Prostate gland (tissue), 2 donors: ENCODE measurements around the gene DLG2. TPM values are rescaled to one million over a fixed set of nuclear protein-coding genes. Genes with fewer than 3 reads are reported as not detected.

Experiments used
- DNase-seq: peaks from one replicate; pipeline ENCODE4 v3.0.0-alpha.2; 2019; ENCODE audit warnings: low spot score
- H3K27ac ChIP-seq, 2 donors: fragments of 200-600 bp; sonication (generic); 2 replicates each; pipeline ENCODE4 v1.5.1; 2017 to 2019
- H3K27me3 ChIP-seq: fragments of 200-600 bp; sonication (generic); replicated peaks from 2 replicates; pipeline ENCODE4 v1.5.1; 2019; ENCODE audit not compliant: insufficient read depth
- H3K36me3 ChIP-seq, 2 donors: fragments of 200-600 bp; sonication (generic); 1 replicate in 1 of 2; 2 replicates in 1 of 2; pipeline versions ENCODE4 v1.5.1 to v1.8.1; 2017 to 2019
- H3K4me1 ChIP-seq: fragments of 200-600 bp; sonication (generic); replicated peaks from 2 replicates; pipeline ENCODE4 v1.5.1; 2019
- H3K4me3 ChIP-seq, 2 donors: fragments of 200-600 bp; sonication (generic); 2 replicates each; pipeline ENCODE4 v1.5.1; 2017 to 2019
- H3K9me3 ChIP-seq: fragments of 200-600 bp; sonication (generic); 2 replicates; pipeline ENCODE4 v1.5.1; 2017
- CTCF ChIP-seq, 4 experiments: fragments of 200-600 bp in 2 of 4; fragments of 450-650 bp in 2 of 4; sonication (generic) in 2 of 4; IDR thresholded peaks; 1 replicate in 3 of 4; 2 replicates in 1 of 4; pipeline ENCODE4 v1.5.1; 2016 to 2019; ENCODE audit warnings: antibody characterized with exemption in 4 of 4, mild to moderate bottlenecking in 2 of 4, moderate library complexity in 2 of 4
- POLR2A ChIP-seq: fragments of 450-650 bp; IDR thresholded peaks from one replicate; pipeline ENCODE4 v1.6.1; 2016; ENCODE audit warnings: antibody characterized with exemption, mild to moderate bottlenecking
- POLR2AphosphoS5 ChIP-seq: sonication (generic); formaldehyde crosslinking; IDR thresholded peaks from one replicate; pipeline ENCODE4 v1.6.1; 2017; ENCODE audit warnings: antibody characterized with exemption
- WGBS: methylation state at CpG from one replicate; pipeline ENCODE4 v1.1.5; 2018; 5-methylcytosine and 5-hydroxymethylcytosine counted together
- intact Hi-C: fragments of 100-400 bp; cut with DNase I; formaldehyde crosslinking; loops from one replicate; pipeline ENCODE4 v1.14.2; 2022
- total RNA-seq, 2 donors: library from RNA; depleted of rRNA; stranded (reverse); fragments of >200 nt; gene quantifications; one replicate each; pipeline ENCODE4 v1.1.0, GENCODE V29; 2016

Gene DLG2
- total RNA-seq, 2 donors from 2014 or later = 9.8 to 16.2 TPM

GRCh38 chr11:84164728-84165127 lies 1462.4 kb downstream of the DLG2 start:
- H3K4me3 ChIP-seq = no peak overlapping the region
- H3K27ac ChIP-seq = no peak overlapping the region
- H3K9me3 ChIP-seq = no peaks in the 10 kb centered on the region
- no peaks in the 10 kb centered on the region for H3K27me3 ChIP-seq
- H3K4me1 ChIP-seq = no peaks in the 10 kb centered on the region
- DNase-seq = no peak
- no peak for TF ChIP-seq CTCF (IDR thresholded peaks at IDR 0.05)
- no peak for TF ChIP-seq POLR2AphosphoS5
- TF ChIP-seq POLR2A = no peak
- WGBS = 80% methylated on average over 2 of the region's 2 CpGs
- intact Hi-C loops = no loop called here
- H3K36me3 ChIP-seq = no peaks in the 10 kb centered on the region

GRCh38 chr11:84163116-84163515 lies 1464.0 kb downstream of the DLG2 start:
- Histone ChIP-seq H3K27ac (no peak overlapping the region), H3K4me3 (no peak overlapping the region), H3K36me3 (no peaks in the 10 kb centered on the region), H3K27me3 (no peaks in the 10 kb centered on the region), H3K4me1 (no peaks in the 10 kb centered on the region), H3K9me3 (no peaks in the 10 kb centered on the region)
- TF ChIP-seq CTCF (IDR thresholded peaks at IDR 0.05) = no peak
- no peak for TF ChIP-seq POLR2A
- TF ChIP-seq POLR2AphosphoS5 = no peak
- intact Hi-C loops = no loop called here
- no peak for DNase-seq

- intact Hi-C loops = no loop called here
- TF ChIP-seq POLR2AphosphoS5 (no peak), CTCF (IDR thresholded peaks at IDR 0.05) (no peak), POLR2A (no peak)
- Histone ChIP-seq H3K27ac (no peak overlapping the region), H3K9me3 (no peaks in the 10 kb centered on the region), H3K4me3 (no peak overlapping the region), H3K4me1 (no peaks in the 10 kb centered on the region), H3K27me3 (no peaks in the 10 kb centered on the region), H3K36me3 (no peaks in the 10 kb centered on the region)
- WGBS = 68% methylated on average over 3 of the region's 3 CpGs
- DNase-seq = no peak
Observed at GRCh38 chr11:84157639-84158038, 1469.5 kb downstream of the DLG2 start.

- H3K27ac ChIP-seq = no peak overlapping the region
- H3K4me3 ChIP-seq = no peak overlapping the region
- H3K27me3 ChIP-seq = no peaks in the 10 kb centered on the region
- H3K36me3 ChIP-seq = no peaks in the 10 kb centered on the region
- H3K9me3 ChIP-seq = no peaks in the 10 kb centered on the region
- intact Hi-C loops = no loop called here
- 89% methylated on average over 2 of the region's 2 CpGs for WGBS
- no peak for DNase-seq
- TF ChIP-seq POLR2A (no peak), CTCF (IDR thresholded peaks at IDR 0.05) (no peak), POLR2AphosphoS5 (no peak)
- H3K4me1 ChIP-seq = no peaks in the 10 kb centered on the region
Observed at GRCh38 chr11:84146826-84147225, 1480.3 kb downstream of the DLG2 start.

GRCh38 chr11:84145616-84146185 lies 1481.4 kb downstream of the DLG2 start:
- TF ChIP-seq CTCF (IDR thresholded peaks at IDR 0.05) (no peak), POLR2AphosphoS5 (no peak), POLR2A (no peak)
- Histone ChIP-seq H3K36me3 (no peaks in the 10 kb centered on the region), H3K4me1 (no peaks in the 10 kb centered on the region), H3K4me3 (no peak overlapping the region), H3K9me3 (no peaks in the 10 kb centered on the region), H3K27me3 (no peaks in the 10 kb centered on the region), H3K27ac (no peak overlapping the region)
- intact Hi-C loops = no loop called here
- WGBS = 52% methylated on average over 4 of the region's 4 CpGs
- DNase-seq = no peak
